GM12878 (cell line): ENCODE data around the gene TECTA. TPM values are rescaled to one million over a fixed set of nuclear protein-coding genes. Genes with fewer than 3 reads are reported as not detected.

Experiments used
- ATAC-seq: fragments of 200-7000 bp; cut with Tn5 transposase; 3 replicates; pipeline ENCODE4 v1.9.1; 2020; ENCODE audit warnings: mild to moderate bottlenecking, moderate library complexity
- BruUV-seq: library from RNA; stranded (reverse); fragments of 400-500 nt; replicated peaks from 2 replicates; lab custom pipeline; 2021; lab: Mats Ljungman, UMichigan
- CTCF ChIA-PET: fragments of 300-600 bp; sonication (Branson Sonifier 250); formaldehyde crosslinking; extraction: SDS; loops from one replicate; lab custom pipeline; 2021; ENCODE audit warnings: inconsistent platforms; lab: Yijun Ruan, JAX
- POLR2A ChIA-PET: fragments of 350-600 bp; formaldehyde crosslinking; extraction: SDS; loops from one replicate; lab custom pipeline; 2021; ENCODE audit warnings: inconsistent platforms; lab: Charles Lee
- RAD21 ChIA-PET: fragments of 300-600 bp; sonication (Branson Sonifier 250); formaldehyde crosslinking; loops from one replicate; lab custom pipeline; 2023; ENCODE audit warnings: antibody characterized with exemption; ENCODE audit not compliant: unreplicated experiment; lab: Charles Lee
- SMC1A ChIA-PET: fragments of 300-600 bp; sonication (Branson Sonifier 250); formaldehyde crosslinking; loops from one replicate; lab custom pipeline; 2023; ENCODE audit not compliant: unreplicated experiment, uncharacterized antibody; lab: Charles Lee
- DNase-seq: peaks from one replicate; pipeline ENCODE4 v3.0.0-alpha.2; 2011; ENCODE audit warnings: low read depth, low spot score
- FAIRE-seq: peaks from 3 replicates; lab custom pipeline; 2011; peaks lifted over from hg19 to GRCh38; lab: Jason Lieb, UNC
- H2AFZ ChIP-seq: 2 replicates; pipeline ENCODE4 v1.6.0; 2011; ENCODE audit warnings: low read depth, low read length, control low read depth; ENCODE audit not compliant: control insufficient read depth
- H3K27ac ChIP-seq: 2 replicates; pipeline ENCODE4 v1.5.1; 2011; ENCODE audit warnings: control low read depth; ENCODE audit not compliant: control insufficient read depth, insufficient read depth
- H3K27me3 ChIP-seq, 2 experiments: replicated peaks in 1 of 2; 2 replicates each; pipeline versions ENCODE4 v1.6.0 to v1.6.1; 2011; ENCODE audit warnings: low read length in 1 of 2; ENCODE audit not compliant: control insufficient read depth in 2 of 2, insufficient read depth in 2 of 2
- H3K36me3 ChIP-seq, 2 experiments: 2 replicates each; pipeline ENCODE4 v1.5.1; 2011; ENCODE audit warnings: low read length in 1 of 2; ENCODE audit not compliant: control insufficient read depth in 2 of 2, insufficient read depth in 2 of 2
- H3K4me1 ChIP-seq: 2 replicates; pipeline ENCODE4 v1.6.1; 2011; ENCODE audit warnings: mild to moderate bottlenecking, low read length, moderate library complexity, mixed read lengths; ENCODE audit not compliant: control insufficient read depth, insufficient read depth
- H3K4me2 ChIP-seq: 2 replicates; pipeline ENCODE4 v1.6.0; 2011; ENCODE audit warnings: control low read depth; ENCODE audit not compliant: control insufficient read depth, insufficient read depth
- H3K4me3 ChIP-seq: fragments of 200-600 bp; sonication (generic); 2 replicates; pipeline ENCODE4 v1.5.1; 2016
- H3K79me2 ChIP-seq: 2 replicates; pipeline ENCODE4 v1.6.0; 2011; ENCODE audit warnings: low read length; ENCODE audit not compliant: control insufficient read depth, insufficient read depth
- H3K9ac ChIP-seq: 2 replicates; pipeline ENCODE4 v1.8.0; 2011; ENCODE audit warnings: low read length, control low read depth, mixed read lengths; ENCODE audit not compliant: control insufficient read depth, insufficient read depth
- H3K9me3 ChIP-seq: replicated peaks from 3 replicates; pipeline ENCODE4 v1.5.1; 2011; ENCODE audit warnings: mild to moderate bottlenecking, low read length; ENCODE audit not compliant: control insufficient read depth, insufficient read depth
- H4K20me1 ChIP-seq: 2 replicates; pipeline ENCODE4 v1.6.0; 2011; ENCODE audit not compliant: control insufficient read depth, insufficient read depth
- CREB1 ChIP-seq: IDR thresholded peaks from 2 replicates; pipeline ENCODE4 v1.6.1; 2012; ENCODE audit warnings: low read depth, mild to moderate bottlenecking, inconsistent platforms
- EGR1 ChIP-seq, 2 experiments: IDR thresholded peaks; 1 replicate in 1 of 2; 2 replicates in 1 of 2; pipeline ENCODE4 v1.6.1; 2011 to 2012; ENCODE audit warnings: low read depth in 2 of 2, low read length in 2 of 2, borderline replicate concordance in 1 of 2, mild to moderate bottlenecking in 1 of 2, moderate library complexity in 1 of 2
- NFIC ChIP-seq: IDR thresholded peaks from 2 replicates; pipeline ENCODE4 v1.6.1; 2012; ENCODE audit warnings: low read depth, mild to moderate bottlenecking, inconsistent platforms, low read length, moderate library complexity
- POLR2AphosphoS5 ChIP-seq: IDR thresholded peaks from 2 replicates; pipeline ENCODE4 v1.6.1; 2011; ENCODE audit warnings: mild to moderate bottlenecking, low read length, inconsistent platforms
- RAD21 ChIP-seq: IDR thresholded peaks from 2 replicates; pipeline ENCODE4 v1.6.1; 2011; ENCODE audit warnings: mild to moderate bottlenecking, low read depth, low read length, moderate library complexity; ENCODE audit not compliant: insufficient read depth
- ZNF24 ChIP-seq: fragments of 450-650 bp; IDR thresholded peaks from 2 replicates; pipeline ENCODE4 v1.6.1; 2017; ENCODE audit warnings: antibody characterized with exemption, mild to moderate bottlenecking
- ZNF622 ChIP-seq: fragments of 450-650 bp; IDR thresholded peaks from 2 replicates; pipeline ENCODE4 v1.6.1; 2017; ENCODE audit warnings: mild to moderate bottlenecking, inconsistent platforms
- ZZZ3 ChIP-seq: IDR thresholded peaks from 2 replicates; pipeline ENCODE4 v1.6.1; 2011; ENCODE audit warnings: low read depth; ENCODE audit not compliant: control insufficient read depth, insufficient read length
- WGBS: methylation state at CpG from one replicate; pipeline ENCODE4 v1.1.6; 2016; ENCODE audit warnings: low lambda C conversion rate; ENCODE audit not compliant: insufficient replicate concordance, insufficient coverage; ENCODE audit errors: missing lambda C conversion rate; 5-methylcytosine and 5-hydroxymethylcytosine counted together
- in situ Hi-C: fragments of 300-500 bp; cut with MboI; formaldehyde crosslinking; loops from 9 replicates; pipeline ENCODE4 v1.14.3; 2018; ENCODE audit warnings: mixed read lengths
- intact Hi-C: fragments of 100-400 bp; cut with micrococcal nuclease; formaldehyde crosslinking; loops from one replicate; pipeline ENCODE4 v1.14.2; 2022; ENCODE audit not compliant: unreplicated experiment
- polyA plus RNA-seq, 11 experiments: library from polyadenylated mRNA; depleted of rRNA in 4 of 11; unstranded in 6 of 11; stranded (reverse) in 5 of 11; fragments of >200 nt; fragmentation: Nextera tagmentation in 4 of 11; fragmentation: Illumina TruSeq in 1 of 11; extraction: Ambion mirVana in 4 of 11; extraction: Trizol in 1 of 11; gene quantifications; 1 replicate in 1 of 11; 2 replicates in 10 of 11; pipeline versions ENCODE4 v1.2.1 to v1.2.3, GENCODE V29; 2011 to 2016; ENCODE audit warnings: inconsistent platforms in 2 of 11, missing spikeins in 2 of 11, low read depth in 1 of 11
- total RNA-seq, 4 experiments: library from RNA; depleted of rRNA in 3 of 4; stranded (reverse); fragments of >200 nt in 3 of 4; fragmentation: Illumina TruSeq in 1 of 4; extraction: Trizol in 1 of 4; gene quantifications; 2 replicates each; pipeline versions ENCODE4 v1.2.1 to v1.2.3, GENCODE V29; 2013 to 2021
- TF ChIP-seq, protein P1 (sequence below): IDR thresholded peaks from 2 replicates; pipeline ENCODE4 v1.6.1; 2012; ENCODE audit warnings: low read depth, low read length, improper control_type of control experiment
- TF ChIP-seq, protein P2 (sequence below): fragments of 450-650 bp; IDR thresholded peaks from 2 replicates; pipeline ENCODE4 v1.6.1; 2017; ENCODE audit warnings: antibody characterized with exemption, mild to moderate bottlenecking, moderate library complexity
- TF ChIP-seq, protein P3 (sequence below): fragments of 450-650 bp; IDR thresholded peaks from 2 replicates; pipeline ENCODE4 v1.6.1; 2017; ENCODE audit warnings: mild to moderate bottlenecking, moderate library complexity

Gene TECTA
- total and polyA plus RNA-seq, 10 of the 15 experiments (the other 5 are each of a cell fraction or from before 2014, with no cell fraction given), result under 0.01 to 0.14 (median 0.05) TPM; not detected in 1

DNA sequence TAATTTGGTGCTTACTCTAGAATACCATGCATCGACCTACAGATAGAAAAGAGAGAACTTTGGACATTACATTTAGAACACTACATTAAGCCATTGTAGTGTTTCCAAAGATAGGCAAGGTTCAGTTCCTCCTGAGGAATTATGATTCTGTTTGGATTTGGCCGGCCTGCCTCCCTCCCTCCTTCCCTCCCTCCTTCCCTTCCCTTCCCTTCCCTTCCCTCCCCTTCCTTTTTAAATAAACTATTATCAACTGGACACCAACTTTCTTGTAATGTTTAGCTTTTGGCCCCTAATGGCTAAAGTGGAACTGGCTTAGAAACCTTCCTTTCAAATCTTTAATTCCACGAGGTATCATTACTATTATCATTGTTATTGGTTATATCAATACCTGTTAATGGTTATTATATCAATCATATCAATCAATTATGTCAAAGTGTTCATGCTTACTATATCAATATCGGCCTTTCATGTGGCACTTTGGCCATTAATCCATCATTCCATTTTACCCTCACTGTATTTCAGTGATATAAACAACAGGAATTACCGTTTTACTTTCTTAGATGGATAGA is 60.4 kb downstream of the TECTA start (continued):
- TF ChIP-seq, protein P1, sequence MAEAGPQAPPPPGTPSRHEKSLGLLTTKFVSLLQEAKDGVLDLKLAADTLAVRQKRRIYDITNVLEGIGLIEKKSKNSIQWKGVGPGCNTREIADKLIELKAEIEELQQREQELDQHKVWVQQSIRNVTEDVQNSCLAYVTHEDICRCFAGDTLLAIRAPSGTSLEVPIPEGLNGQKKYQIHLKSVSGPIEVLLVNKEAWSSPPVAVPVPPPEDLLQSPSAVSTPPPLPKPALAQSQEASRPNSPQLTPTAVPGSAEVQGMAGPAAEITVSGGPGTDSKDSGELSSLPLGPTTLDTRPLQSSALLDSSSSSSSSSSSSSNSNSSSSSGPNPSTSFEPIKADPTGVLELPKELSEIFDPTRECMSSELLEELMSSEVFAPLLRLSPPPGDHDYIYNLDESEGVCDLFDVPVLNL, result no peak
- TF ChIP-seq CREB1, result no peak
- no peak for TF ChIP-seq ZNF24
- TF ChIP-seq RAD21, result no peak
- TF ChIP-seq POLR2AphosphoS5, result no peak
- no peak for TF ChIP-seq EGR1 (IDR thresholded peaks at IDR 0.05; ENCODE audit: borderline replicate concordance in 1 of 2, low read depth in 2 of 2, low read length in 2 of 2)

DNA sequence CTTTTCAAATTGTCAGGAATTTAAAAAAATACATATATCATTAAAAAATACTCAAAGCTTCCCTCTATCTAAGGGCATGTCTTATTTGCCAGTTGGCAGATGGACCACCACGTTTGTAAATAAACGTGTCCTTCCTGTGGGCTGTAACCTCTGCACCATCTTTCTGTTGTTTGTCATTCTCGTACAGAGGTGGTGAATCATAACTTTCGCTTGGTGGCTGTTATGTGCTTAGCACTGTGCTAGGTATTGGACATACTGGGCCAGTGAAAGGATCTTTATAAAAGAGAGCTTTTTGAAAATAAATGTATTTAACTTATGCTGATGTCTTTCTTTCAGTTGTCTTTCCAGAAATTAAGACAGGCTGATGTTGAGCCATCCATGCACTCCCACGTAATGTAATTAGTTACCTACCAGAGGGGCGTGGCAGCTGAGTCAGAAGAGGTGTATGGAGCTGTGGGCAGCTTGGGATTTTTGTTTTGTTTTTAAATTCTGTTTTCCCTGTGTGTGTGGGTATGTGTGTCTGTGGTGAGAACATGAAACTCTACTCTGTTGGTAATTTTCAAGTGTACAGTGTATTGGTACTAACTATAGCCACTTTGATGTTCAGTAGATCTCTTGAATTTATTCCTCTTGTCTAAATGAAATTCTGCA is 62.7 kb downstream of the TECTA start:
- no TSS peak for BruUV-seq
- peak; percentile 94 for ATAC-seq
- TF ChIP-seq NFIC, result no peak
- TF ChIP-seq, protein P2, sequence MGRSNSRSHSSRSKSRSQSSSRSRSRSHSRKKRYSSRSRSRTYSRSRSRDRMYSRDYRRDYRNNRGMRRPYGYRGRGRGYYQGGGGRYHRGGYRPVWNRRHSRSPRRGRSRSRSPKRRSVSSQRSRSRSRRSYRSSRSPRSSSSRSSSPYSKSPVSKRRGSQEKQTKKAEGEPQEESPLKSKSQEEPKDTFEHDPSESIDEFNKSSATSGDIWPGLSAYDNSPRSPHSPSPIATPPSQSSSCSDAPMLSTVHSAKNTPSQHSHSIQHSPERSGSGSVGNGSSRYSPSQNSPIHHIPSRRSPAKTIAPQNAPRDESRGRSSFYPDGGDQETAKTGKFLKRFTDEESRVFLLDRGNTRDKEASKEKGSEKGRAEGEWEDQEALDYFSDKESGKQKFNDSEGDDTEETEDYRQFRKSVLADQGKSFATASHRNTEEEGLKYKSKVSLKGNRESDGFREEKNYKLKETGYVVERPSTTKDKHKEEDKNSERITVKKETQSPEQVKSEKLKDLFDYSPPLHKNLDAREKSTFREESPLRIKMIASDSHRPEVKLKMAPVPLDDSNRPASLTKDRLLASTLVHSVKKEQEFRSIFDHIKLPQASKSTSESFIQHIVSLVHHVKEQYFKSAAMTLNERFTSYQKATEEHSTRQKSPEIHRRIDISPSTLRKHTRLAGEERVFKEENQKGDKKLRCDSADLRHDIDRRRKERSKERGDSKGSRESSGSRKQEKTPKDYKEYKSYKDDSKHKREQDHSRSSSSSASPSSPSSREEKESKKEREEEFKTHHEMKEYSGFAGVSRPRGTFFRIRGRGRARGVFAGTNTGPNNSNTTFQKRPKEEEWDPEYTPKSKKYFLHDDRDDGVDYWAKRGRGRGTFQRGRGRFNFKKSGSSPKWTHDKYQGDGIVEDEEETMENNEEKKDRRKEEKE, result no peak
- TF ChIP-seq ZNF24, result no peak
- TF ChIP-seq ZZZ3, result no peak
- no peak for TF ChIP-seq EGR1 (IDR thresholded peaks at IDR 0.05; ENCODE audit: borderline replicate concordance in 1 of 2, low read depth in 2 of 2, low read length in 2 of 2)
- no peak for TF ChIP-seq ZNF622
- TF ChIP-seq, protein P3, sequence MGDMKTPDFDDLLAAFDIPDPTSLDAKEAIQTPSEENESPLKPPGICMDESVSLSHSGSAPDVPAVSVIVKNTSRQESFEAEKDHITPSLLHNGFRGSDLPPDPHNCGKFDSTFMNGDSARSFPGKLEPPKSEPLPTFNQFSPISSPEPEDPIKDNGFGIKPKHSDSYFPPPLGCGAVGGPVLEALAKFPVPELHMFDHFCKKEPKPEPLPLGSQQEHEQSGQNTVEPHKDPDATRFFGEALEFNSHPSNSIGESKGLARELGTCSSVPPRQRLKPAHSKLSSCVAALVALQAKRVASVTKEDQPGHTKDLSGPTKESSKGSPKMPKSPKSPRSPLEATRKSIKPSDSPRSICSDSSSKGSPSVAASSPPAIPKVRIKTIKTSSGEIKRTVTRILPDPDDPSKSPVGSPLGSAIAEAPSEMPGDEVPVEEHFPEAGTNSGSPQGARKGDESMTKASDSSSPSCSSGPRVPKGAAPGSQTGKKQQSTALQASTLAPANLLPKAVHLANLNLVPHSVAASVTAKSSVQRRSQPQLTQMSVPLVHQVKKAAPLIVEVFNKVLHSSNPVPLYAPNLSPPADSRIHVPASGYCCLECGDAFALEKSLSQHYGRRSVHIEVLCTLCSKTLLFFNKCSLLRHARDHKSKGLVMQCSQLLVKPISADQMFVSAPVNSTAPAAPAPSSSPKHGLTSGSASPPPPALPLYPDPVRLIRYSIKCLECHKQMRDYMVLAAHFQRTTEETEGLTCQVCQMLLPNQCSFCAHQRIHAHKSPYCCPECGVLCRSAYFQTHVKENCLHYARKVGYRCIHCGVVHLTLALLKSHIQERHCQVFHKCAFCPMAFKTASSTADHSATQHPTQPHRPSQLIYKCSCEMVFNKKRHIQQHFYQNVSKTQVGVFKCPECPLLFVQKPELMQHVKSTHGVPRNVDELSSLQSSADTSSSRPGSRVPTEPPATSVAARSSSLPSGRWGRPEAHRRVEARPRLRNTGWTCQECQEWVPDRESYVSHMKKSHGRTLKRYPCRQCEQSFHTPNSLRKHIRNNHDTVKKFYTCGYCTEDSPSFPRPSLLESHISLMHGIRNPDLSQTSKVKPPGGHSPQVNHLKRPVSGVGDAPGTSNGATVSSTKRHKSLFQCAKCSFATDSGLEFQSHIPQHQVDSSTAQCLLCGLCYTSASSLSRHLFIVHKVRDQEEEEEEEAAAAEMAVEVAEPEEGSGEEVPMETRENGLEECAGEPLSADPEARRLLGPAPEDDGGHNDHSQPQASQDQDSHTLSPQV, result no peak

More for the DNA sequence above, 62.7 kb downstream of the TECTA start:
- peak; percentile 4 for DNase-seq
- in situ Hi-C loops (no loop called here), intact Hi-C loops (no loop called here)
- RAD21 ChIA-PET, result no interaction called here
- Histone ChIP-seq H3K36me3 (no peaks in the 10 kb centered on the region), H3K4me1 (no peaks in the 10 kb centered on the region), H3K79me2 (no peaks in the 10 kb centered on the region), H3K27ac (no peak overlapping the region), H4K20me1 (no peaks in the 10 kb centered on the region), H3K4me3 (no peak overlapping the region), H2AFZ (no peak overlapping the region), H3K4me2 (no peak overlapping the region), H3K9ac (no peak overlapping the region), H3K27me3 (no peaks in the 10 kb centered on the region; a peak in 2 of 4 replicates), H3K9me3 (no peaks in the 10 kb centered on the region)
- POLR2A ChIA-PET, result no interaction called here
- 0% methylated on average over 6 of the region's 6 CpGs for WGBS
- SMC1A ChIA-PET, result interaction anchor here (2.0 kb wide), 1 partner anchor 31 kb away, joined by 6 read pairs; no protein-coding TSS in a partner anchor
- CTCF ChIA-PET, result interaction anchor here (0.6 kb wide), 1 partner anchor 609 kb away, joined by 3 read pairs; no protein-coding TSS in a partner anchor
- FAIRE-seq, result peak; percentile 35
